OCI-M2 (cell line): ENCODE measurements around the gene MIA3.

ENCODE experiments used
- DNase-seq: peaks from one replicate; lab custom pipeline; 2025; ENCODE audit not compliant: unreplicated experiment; lab: John Stamatoyannopoulos, UW

Gene MIA3

GRCh38 chr1:222617367-222617951, 438 bp upstream of the MIA3 start:
- peak; percentile 35 for DNase-seq

DNA sequence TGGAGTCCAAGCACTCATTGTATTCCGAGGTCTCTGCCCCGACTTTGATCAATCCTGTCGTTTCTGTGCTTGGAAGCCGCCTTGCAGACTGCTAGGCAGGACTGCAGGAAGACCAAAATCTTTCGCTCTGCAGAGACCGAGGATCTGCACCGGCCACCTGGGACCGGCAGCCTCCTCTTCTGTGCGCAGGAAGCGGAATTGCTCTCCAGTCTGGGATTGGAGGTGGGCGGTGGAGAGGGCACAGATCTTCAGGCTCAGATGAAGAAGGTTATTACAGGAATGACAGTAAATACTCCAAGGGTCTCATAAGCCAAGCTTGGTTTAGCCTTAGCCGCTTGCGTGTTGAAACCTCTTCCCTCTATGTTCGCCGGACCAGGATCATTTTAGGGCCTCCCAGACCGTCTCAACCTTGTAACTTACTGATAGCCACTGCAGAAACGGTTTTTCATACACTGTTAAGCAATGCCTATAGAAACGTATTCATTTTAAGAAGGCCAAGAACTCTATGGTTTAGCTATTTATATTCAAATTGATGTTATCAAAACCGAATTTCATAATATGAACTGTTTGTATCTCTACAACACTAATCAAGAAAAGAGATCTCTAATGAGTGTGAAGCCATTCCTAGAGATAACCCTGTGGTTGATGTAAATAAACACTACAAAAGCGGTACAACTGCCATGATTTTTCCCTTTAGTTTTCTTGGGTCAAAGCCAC, 1.1 kb downstream of the MIA3 start:
- DNase-seq, result no peak

GRCh38 chr1:222620566-222620965, 2.7 kb downstream of the MIA3 start:
- no peak for DNase-seq

GRCh38 chr1:222622765-222623164, 4.9 kb downstream of the MIA3 start:
- no peak for DNase-seq

DNA sequence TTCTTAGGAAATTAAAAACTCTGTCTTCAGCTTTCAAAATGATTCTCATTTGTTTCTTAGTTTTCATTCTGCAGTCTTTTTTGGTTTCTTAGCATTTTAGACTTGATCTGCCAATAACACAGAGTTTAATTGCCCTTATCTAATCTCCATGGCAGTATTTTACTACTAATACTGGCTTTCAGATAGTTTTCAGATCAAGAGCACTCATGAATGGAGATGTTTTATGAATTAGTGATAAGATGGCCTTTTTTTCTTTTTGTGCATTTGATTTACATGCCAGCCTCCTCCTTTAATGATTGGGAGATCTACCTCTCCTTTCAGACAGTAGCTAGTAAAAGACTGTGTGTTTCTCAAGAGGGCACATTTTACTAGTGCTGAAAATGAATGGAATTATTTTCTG, 5.6 kb downstream of the MIA3 start:
- DNase-seq, result no peak

GRCh38 chr1:222624214-222624613, 6.3 kb downstream of the MIA3 start:
- no peak for DNase-seq

DNA sequence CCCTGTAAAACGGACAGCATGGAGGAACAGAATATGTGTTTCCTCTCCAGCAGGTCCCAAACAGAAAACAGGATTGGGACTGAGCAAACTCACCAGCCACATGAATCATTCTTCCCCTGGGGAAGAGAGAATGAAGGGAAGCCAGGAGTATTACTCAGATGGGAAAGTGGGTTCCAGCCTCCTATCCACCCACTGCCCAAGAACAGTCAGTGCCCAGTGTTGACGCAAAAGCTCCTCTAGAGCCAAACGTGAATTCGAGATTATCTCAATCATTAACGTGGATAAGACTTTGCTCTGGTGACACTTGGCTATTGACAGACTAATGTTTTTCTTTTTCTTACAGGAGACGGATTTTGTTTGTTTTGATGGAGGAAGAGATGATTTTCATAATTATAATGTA, 9.3 kb downstream of the MIA3 start:
- no peak for DNase-seq

- no peak for DNase-seq
These were observed 12.1 kb downstream of the MIA3 start for GRCh38 chr1:222629921-222630535.

GRCh38 chr1:222631611-222632208, 13.8 kb downstream of the MIA3 start:
- no peak for DNase-seq

DNA sequence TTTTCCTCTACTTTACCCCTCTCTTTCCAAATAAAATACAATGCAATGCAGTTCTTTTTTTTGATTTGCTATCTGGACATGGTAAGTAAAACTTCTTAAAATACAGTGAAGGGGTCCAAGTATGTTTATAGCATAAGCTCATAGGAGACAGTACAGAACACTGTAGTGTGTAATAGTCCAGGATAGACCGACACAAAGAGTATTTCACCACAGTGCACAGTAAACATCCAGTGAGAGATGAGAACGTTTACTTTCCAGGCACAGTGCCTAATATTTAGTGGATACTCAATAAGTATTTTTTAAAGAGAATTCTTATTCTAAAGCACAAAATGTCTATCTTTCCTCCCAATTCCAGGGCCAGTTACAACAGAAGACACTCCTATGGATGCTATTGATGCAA, 14.9 kb downstream of the MIA3 start:
- no peak for DNase-seq

DNA sequence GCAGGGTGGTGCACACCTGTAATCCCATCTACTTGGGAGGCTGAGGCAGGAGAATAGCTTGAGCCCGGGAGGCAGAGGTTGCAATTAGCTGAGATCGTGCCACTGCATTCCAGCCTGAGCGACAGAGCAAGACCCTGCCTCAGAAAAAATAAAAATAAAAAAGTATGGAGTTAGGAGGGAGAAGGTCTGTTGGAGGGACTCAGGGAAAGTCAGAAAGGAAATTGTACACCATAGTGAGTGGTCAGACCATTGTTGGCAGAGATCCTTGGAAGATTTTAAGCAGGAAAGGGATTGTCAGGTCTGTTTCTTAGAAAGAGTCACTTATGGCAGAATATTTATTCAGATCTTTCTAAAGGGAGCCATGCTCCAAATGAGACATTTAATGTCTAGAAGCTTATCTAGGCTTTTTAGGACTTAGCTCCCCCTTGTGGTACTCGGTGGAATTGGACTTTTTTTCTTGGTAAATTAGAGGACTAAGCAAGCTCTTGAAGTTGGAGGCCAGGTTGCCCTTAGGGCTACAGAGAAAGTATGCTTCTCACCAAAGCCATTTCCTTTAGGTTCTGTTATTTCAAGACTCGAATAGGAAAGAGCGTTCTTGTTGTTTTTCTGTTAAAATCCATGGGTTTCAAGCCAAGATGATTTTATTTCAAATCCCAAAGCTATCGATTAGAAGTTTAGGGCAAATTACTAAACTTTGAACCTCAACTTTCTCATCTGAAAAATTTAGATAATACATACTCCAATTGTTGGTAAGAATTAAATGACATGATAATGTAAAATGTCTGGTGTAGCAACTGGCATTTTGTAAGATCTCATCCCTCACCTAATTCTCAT, 16.5 kb downstream of the MIA3 start:
- peak; percentile 51 for DNase-seq

DNA sequence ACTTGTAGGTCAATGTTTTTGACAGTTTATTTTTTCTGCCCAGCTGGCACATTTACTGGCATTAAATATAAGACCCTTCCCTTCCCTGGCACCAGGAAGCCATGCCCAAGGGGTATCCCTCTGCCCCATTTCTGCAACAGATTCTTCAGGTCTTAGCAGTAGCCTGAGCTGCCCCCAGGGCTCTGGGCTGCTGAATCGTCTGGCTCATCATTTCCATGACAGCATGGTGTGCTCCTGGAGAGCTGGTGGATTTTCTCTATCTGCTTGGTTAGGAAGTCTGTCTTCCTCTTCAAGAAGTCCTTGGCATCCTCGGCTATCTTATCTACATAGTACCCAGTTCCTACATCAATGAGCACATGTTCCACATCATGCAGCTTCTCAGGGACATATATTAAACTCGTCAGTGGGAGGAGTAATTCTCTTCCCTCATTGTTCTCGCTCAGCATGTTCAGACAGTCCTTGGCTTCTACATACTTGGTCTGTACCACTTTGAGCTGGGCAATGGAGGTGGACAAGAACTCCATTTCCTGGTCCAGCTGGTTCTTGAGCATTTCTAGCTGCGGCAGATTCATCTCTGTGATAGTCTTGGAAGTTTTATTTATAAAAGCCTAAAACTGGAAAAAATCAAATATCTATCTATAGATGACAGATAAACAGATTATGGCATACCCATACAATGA, 23.5 kb downstream of the MIA3 start:
- DNase-seq, result no peak

- no peak for DNase-seq
These were observed 24.6 kb downstream of the MIA3 start for GRCh38 chr1:222642468-222642867.

- DNase-seq, result no peak
These were observed 25.7 kb downstream of the MIA3 start for GRCh38 chr1:222643606-222643937.

DNA sequence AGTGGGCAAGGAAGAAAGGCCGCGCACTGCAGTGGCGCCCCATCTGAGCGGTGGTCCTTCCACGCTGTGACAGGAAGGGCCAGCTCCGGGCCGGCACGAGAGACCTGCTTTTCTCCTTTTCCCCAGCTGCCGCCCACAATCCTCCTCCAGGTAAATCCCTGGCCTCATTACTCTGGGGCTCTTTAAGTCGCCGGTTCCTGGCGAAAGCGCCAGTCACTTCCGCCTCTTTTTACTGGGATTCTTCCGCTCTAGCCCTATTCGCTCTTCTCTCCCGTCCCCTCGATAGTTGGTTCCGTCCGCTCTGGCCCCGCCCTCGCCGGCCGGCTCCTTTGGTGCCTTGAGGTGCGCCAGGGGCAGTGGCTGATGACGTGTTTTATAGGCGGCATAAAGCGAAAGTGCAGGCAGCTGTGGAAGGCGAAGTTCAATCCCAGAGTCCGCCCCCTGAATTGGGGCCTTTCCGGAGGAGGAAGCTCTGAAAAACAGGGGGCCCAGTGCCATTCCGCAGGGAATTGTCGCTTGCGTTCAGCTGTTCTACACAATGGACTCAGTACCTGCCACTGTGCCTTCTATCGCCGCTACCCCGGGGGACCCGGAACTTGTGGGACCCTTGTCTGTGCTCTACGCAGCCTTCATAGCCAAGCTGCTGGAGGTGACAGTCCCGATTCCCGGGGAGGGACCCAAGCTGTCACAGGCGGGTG, 26.2 kb downstream of the MIA3 start:
- DNase-seq, result peak; percentile 83

- DNase-seq, result no peak
These were observed 26.7 kb downstream of the MIA3 start for GRCh38 chr1:222644636-222644980.

DNA sequence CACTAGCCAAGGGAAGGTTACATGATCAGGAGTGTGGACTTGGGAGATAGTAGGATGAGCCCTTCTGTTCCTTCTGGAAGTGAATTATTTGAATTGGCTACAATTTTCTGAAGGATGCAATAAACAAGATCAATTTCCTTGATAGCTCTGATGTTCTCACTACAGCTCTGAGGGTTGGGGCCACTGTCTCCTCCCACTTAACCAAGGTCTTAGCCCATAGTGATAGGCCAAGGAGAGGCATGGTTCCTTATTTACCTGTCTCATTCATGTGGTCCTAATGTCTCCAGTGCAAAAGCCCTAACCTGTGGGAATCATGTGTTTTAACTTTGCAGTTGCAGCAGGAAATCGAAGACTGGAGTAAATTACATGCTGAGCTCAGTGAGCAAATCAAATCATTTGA, 34.8 kb downstream of the MIA3 start:
- no peak for DNase-seq

GRCh38 chr1:222653178-222653827, 35.4 kb downstream of the MIA3 start:
- DNase-seq, result no peak

GRCh38 chr1:222654849-222655248, 37.0 kb downstream of the MIA3 start:
- no peak for DNase-seq
